GM23338 (cell line): ENCODE results near the gene ST8SIA1. TPM values are rescaled to one million over a fixed set of nuclear protein-coding genes. Genes with fewer than 3 reads are reported as not detected.

Experiments used
- ATAC-seq: fragments of 200-7000 bp; cut with Tn5 transposase; 3 replicates; pipeline ENCODE4 v1.9.1; 2020
- DNase-seq: peaks from one replicate; pipeline ENCODE4 v3.0.0-alpha.2; 2015; ENCODE audit warnings: low spot score
- H2AFZ ChIP-seq: fragments of 200-600 bp; sonication (generic); 2 replicates; pipeline ENCODE4 v1.8.0; 2016; ENCODE audit warnings: antibody characterized with exemption, mild to moderate bottlenecking, moderate library complexity
- H3F3A ChIP-seq: fragments of 200-600 bp; sonication (generic); replicated peaks from 2 replicates; pipeline ENCODE4 v1.8.0; 2017; ENCODE audit warnings: antibody characterized with exemption, mixed run types, low read depth
- H3K27ac ChIP-seq: fragments of 200-600 bp; sonication (generic); 2 replicates; pipeline ENCODE4 v1.6.1; 2016; ENCODE audit warnings: low read depth
- H3K27me3 ChIP-seq: fragments of 200-600 bp; sonication (generic); 2 replicates; pipeline ENCODE4 v1.8.0; 2016; ENCODE audit warnings: mild to moderate bottlenecking, mixed run types, moderate library complexity; ENCODE audit not compliant: insufficient read depth
- H3K36me3 ChIP-seq: fragments of 200-600 bp; sonication (generic); 2 replicates; pipeline ENCODE4 v1.8.0; 2016; ENCODE audit warnings: mild to moderate bottlenecking; ENCODE audit not compliant: insufficient read depth
- H3K4me1 ChIP-seq: fragments of 200-600 bp; sonication (generic); 2 replicates; pipeline ENCODE4 v1.8.0; 2016; ENCODE audit warnings: mild to moderate bottlenecking, moderate library complexity; ENCODE audit not compliant: insufficient read depth
- H3K4me2 ChIP-seq: fragments of 200-600 bp; sonication (generic); 2 replicates; pipeline ENCODE4 v1.7.1; 2017; ENCODE audit warnings: mixed run types
- H3K4me3 ChIP-seq: fragments of 200-600 bp; sonication (generic); 2 replicates; pipeline ENCODE4 v1.6.1; 2016; ENCODE audit warnings: mixed run types
- H3K79me2 ChIP-seq: fragments of 200-600 bp; sonication (generic); replicated peaks from 2 replicates; pipeline ENCODE4 v1.8.0; 2017; ENCODE audit warnings: mild to moderate bottlenecking; ENCODE audit not compliant: insufficient read depth
- H3K9me2 ChIP-seq: fragments of 200-600 bp; sonication (generic); 2 replicates; pipeline ENCODE4 v1.8.0; 2017; ENCODE audit not compliant: insufficient read depth
- H4K20me1 ChIP-seq: fragments of 200-600 bp; sonication (generic); replicated peaks from 2 replicates; pipeline ENCODE4 v1.8.0; 2017; ENCODE audit warnings: mild to moderate bottlenecking; ENCODE audit not compliant: insufficient read depth
- H3K27ac Mint-ChIP-seq: 2 replicates; pipeline ENCODE4 v1.8.0; 2020; ENCODE audit warnings: inconsistent platforms, mild to moderate bottlenecking, moderate library complexity, mixed read lengths
- H3K27me3 Mint-ChIP-seq: 3 replicates; pipeline ENCODE4 v1.8.0; 2022; ENCODE audit warnings: low read depth, mild to moderate bottlenecking, moderate library complexity, mixed read lengths, inconsistent platforms; ENCODE audit not compliant: insufficient read depth, poor library complexity
- H3K36me3 Mint-ChIP-seq: 3 replicates; pipeline ENCODE4 v1.8.0; 2021; ENCODE audit warnings: low read depth, mild to moderate bottlenecking, inconsistent platforms, moderate library complexity, mixed read lengths
- H3K4me1 Mint-ChIP-seq: 3 replicates; pipeline ENCODE4 v1.8.0; 2020; ENCODE audit warnings: mild to moderate bottlenecking, inconsistent platforms, mixed read lengths
- H3K4me3 Mint-ChIP-seq: 3 replicates; pipeline ENCODE4 v1.8.0; 2021; ENCODE audit warnings: moderate library complexity, mild to moderate bottlenecking, inconsistent platforms, mixed read lengths
- H3K9me3 Mint-ChIP-seq: 3 replicates; pipeline ENCODE4 v1.8.0; 2020; ENCODE audit warnings: moderate library complexity, mild to moderate bottlenecking, inconsistent platforms, mixed read lengths
- EZH2phosphoT487 ChIP-seq: fragments of 200-600 bp; sonication (generic); IDR thresholded peaks from one replicate; pipeline ENCODE4 v1.8.1; 2018; ENCODE audit warnings: antibody characterized with exemption; ENCODE audit not compliant: unreplicated experiment
- JUNB ChIP-seq: IDR thresholded peaks from one replicate; pipeline ENCODE4 v1.6.1; 2016; ENCODE audit warnings: antibody characterized with exemption; ENCODE audit not compliant: unreplicated experiment
- POLR2AphosphoS5 ChIP-seq: IDR thresholded peaks from 2 replicates; pipeline ENCODE4 v1.6.1; 2016; ENCODE audit warnings: antibody characterized with exemption, low read depth
- STAT1 ChIP-seq: IDR thresholded peaks from one replicate; pipeline ENCODE4 v1.6.1; 2016; ENCODE audit warnings: antibody characterized with exemption; ENCODE audit not compliant: unreplicated experiment
- ZNF331 ChIP-seq: fragments of 250-450 bp; sonication (Bioruptor Pico); IDR thresholded peaks from 2 replicates; pipeline ENCODE4 v1.5.0; 2020; ENCODE audit warnings: low read depth, mild to moderate bottlenecking, moderate library complexity
- polyA plus RNA-seq: library from polyadenylated mRNA; unstranded; fragments of >200 nt; fragmentation: Nextera tagmentation; extraction: Ambion mirVana; gene quantifications from 2 replicates; pipeline ENCODE4 v1.2.1, GENCODE V29; 2016
- total RNA-seq: library from RNA; depleted of rRNA; stranded (reverse); fragments of >200 nt; shearing (Covaris generic); gene quantifications from 2 replicates; pipeline ENCODE4 v1.2.3, GENCODE V29; 2014
- TF ChIP-seq, protein P1 (sequence below): IDR thresholded peaks from one replicate; pipeline ENCODE4 v1.6.1; 2018; ENCODE audit warnings: antibody characterized with exemption; ENCODE audit not compliant: unreplicated experiment
- TF ChIP-seq, protein P2 (sequence below), 2 experiments: fragments of 200-600 bp in 1 of 2; sonication (generic) in 1 of 2; conservative IDR thresholded peaks; 2 replicates each; pipeline versions ENCODE4 v1.5.1 to v1.6.1; 2016 to 2017; ENCODE audit warnings: antibody characterized with exemption in 2 of 2, low read depth in 2 of 2, mild to moderate bottlenecking in 2 of 2, moderate library complexity in 1 of 2

ST8SIA1 gene
- total and polyA plus RNA-seq, 2 experiments from 2014 or later, result 2.5 to 5.1 TPM

DNA sequence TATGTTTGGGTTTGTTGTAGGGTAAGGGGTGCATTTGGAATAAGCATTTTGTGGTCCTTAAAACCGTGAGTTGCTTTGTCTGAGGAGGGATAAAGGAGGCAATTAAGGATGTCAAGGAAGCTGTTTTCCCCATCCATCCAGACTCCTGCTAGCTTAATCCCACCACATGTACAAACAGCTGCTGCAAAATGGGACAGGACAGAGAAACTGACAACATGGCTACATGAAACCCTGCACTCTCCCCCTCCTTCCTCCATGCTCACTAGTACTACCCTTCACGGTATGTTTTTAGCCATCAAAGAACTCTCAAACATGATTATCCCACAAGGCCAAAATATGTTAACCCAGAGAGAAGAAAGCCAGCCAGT lies 20.6 kb downstream of the ST8SIA1 start:
- no peak overlapping the region for H3K27ac ChIP-seq
- H3K36me3 ChIP-seq, result no peaks in the 10 kb centered on the region
- no peaks in the 10 kb centered on the region for H3K36me3 Mint-ChIP-seq
- no peaks in the 10 kb centered on the region for H3F3A ChIP-seq
- H3K79me2 ChIP-seq, result no peaks in the 10 kb centered on the region
- peaks cover 3% of the 10 kb centered on the region; the same call in 1 of the 3 replicates for H3K4me1 Mint-ChIP-seq
- H3K4me3 ChIP-seq, result no peak overlapping the region
- no peaks in the 10 kb centered on the region for H3K4me1 ChIP-seq
- H3K9me3 Mint-ChIP-seq, result no peaks in the 10 kb centered on the region
- H3K4me3 Mint-ChIP-seq, result no peak overlapping the region
- TF ChIP-seq, protein P1, sequence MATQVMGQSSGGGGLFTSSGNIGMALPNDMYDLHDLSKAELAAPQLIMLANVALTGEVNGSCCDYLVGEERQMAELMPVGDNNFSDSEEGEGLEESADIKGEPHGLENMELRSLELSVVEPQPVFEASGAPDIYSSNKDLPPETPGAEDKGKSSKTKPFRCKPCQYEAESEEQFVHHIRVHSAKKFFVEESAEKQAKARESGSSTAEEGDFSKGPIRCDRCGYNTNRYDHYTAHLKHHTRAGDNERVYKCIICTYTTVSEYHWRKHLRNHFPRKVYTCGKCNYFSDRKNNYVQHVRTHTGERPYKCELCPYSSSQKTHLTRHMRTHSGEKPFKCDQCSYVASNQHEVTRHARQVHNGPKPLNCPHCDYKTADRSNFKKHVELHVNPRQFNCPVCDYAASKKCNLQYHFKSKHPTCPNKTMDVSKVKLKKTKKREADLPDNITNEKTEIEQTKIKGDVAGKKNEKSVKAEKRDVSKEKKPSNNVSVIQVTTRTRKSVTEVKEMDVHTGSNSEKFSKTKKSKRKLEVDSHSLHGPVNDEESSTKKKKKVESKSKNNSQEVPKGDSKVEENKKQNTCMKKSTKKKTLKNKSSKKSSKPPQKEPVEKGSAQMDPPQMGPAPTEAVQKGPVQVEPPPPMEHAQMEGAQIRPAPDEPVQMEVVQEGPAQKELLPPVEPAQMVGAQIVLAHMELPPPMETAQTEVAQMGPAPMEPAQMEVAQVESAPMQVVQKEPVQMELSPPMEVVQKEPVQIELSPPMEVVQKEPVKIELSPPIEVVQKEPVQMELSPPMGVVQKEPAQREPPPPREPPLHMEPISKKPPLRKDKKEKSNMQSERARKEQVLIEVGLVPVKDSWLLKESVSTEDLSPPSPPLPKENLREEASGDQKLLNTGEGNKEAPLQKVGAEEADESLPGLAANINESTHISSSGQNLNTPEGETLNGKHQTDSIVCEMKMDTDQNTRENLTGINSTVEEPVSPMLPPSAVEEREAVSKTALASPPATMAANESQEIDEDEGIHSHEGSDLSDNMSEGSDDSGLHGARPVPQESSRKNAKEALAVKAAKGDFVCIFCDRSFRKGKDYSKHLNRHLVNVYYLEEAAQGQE, result no peak
- TF ChIP-seq, protein P2, sequence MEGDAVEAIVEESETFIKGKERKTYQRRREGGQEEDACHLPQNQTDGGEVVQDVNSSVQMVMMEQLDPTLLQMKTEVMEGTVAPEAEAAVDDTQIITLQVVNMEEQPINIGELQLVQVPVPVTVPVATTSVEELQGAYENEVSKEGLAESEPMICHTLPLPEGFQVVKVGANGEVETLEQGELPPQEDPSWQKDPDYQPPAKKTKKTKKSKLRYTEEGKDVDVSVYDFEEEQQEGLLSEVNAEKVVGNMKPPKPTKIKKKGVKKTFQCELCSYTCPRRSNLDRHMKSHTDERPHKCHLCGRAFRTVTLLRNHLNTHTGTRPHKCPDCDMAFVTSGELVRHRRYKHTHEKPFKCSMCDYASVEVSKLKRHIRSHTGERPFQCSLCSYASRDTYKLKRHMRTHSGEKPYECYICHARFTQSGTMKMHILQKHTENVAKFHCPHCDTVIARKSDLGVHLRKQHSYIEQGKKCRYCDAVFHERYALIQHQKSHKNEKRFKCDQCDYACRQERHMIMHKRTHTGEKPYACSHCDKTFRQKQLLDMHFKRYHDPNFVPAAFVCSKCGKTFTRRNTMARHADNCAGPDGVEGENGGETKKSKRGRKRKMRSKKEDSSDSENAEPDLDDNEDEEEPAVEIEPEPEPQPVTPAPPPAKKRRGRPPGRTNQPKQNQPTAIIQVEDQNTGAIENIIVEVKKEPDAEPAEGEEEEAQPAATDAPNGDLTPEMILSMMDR (conservative IDR thresholded peaks at IDR 0.05; ENCODE audit: low read depth in 2 of 2), result no peak
- TF ChIP-seq JUNB, result no peak
- ATAC-seq, result no peak
- no peak overlapping the region for H3K4me2 ChIP-seq
- H4K20me1 ChIP-seq, result no peaks in the 10 kb centered on the region
- H3K9me2 ChIP-seq, result peaks cover 4% of the 10 kb centered on the region
- H3K27ac Mint-ChIP-seq, result no peak overlapping the region
- no peaks in the 10 kb centered on the region for H3K27me3 Mint-ChIP-seq
- H2AFZ ChIP-seq, result no peak overlapping the region
- no peaks in the 10 kb centered on the region for H3K27me3 ChIP-seq
- DNase-seq, result no peak

DNA sequence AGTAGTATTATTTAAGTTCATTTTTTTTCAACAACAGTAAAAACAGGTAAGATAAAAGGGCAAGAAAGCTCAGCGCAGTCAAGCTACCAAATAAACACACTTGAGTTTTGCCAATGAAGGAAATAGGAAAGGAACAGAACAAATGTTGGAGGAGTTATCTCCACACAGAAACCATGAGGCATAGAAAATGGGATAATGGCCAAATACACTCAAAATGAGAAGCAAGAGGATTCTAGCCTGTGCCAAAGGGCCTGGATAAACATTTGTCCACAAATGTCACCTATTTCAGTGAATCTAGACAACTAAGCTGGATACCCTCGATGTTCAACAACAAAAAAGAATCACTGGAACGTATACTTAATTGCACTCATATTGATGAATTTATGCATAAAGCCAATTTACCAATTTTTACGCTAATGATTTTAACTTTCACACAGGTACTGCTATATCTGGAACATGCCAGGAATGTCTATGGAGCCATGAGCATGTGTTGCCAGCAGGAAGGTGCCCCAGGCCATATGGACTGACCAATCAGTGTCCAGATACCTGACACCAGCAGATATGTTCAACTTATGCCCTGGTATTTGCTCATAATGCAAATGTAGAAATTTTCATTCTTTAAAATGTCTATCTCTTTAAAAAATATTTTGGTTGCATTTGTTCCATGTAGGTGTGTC lies 21.1 kb downstream of the ST8SIA1 start:
- H3K4me1 Mint-ChIP-seq, result peaks cover 3% of the 10 kb centered on the region; the same call in 1 of the 3 replicates
- no peaks in the 10 kb centered on the region; the same call in 2 of the 3 replicates for H3K9me3 Mint-ChIP-seq
- no peaks in the 10 kb centered on the region for H3K27me3 ChIP-seq
- H2AFZ ChIP-seq, result no peak overlapping the region
- H3K4me3 ChIP-seq, result no peak overlapping the region
- no peaks in the 10 kb centered on the region for H3K36me3 ChIP-seq
- no peaks in the 10 kb centered on the region for H3F3A ChIP-seq
- no peaks in the 10 kb centered on the region for H3K27me3 Mint-ChIP-seq
- H4K20me1 ChIP-seq, result no peaks in the 10 kb centered on the region
- H3K4me2 ChIP-seq, result no peak overlapping the region
- H3K4me3 Mint-ChIP-seq, result no peak overlapping the region
- no peak overlapping the region for H3K27ac Mint-ChIP-seq
- ATAC-seq (no peak), DNase-seq (no peak)
- no peaks in the 10 kb centered on the region for H3K79me2 ChIP-seq
- H3K27ac ChIP-seq, result no peak overlapping the region
- no peaks in the 10 kb centered on the region for H3K36me3 Mint-ChIP-seq
- no peaks in the 10 kb centered on the region for H3K4me1 ChIP-seq
- peaks cover 8% of the 10 kb centered on the region for H3K9me2 ChIP-seq
- TF ChIP-seq, protein P1, result no peak
- TF ChIP-seq EZH2phosphoT487 (no peak), STAT1 (no peak), ZNF331 (CRISPR knock-in tag) (no peak), POLR2AphosphoS5 (no peak)
- TF ChIP-seq, protein P2 (conservative IDR thresholded peaks at IDR 0.05; ENCODE audit: low read depth in 2 of 2), result no peak
